HG03135 (cell line): Measurements from ENCODE around the gene PAK1.
A peak's percentile ranks its signal among the peaks of the same experiment; 100 is the strongest.

Experiments
- ATAC-seq: cut with Tn5 transposase; IDR thresholded peaks from one replicate; pipeline ENCODE4 v1.9.1; 2021; ENCODE audit warnings: mild to moderate bottlenecking, moderate library complexity; ENCODE audit not compliant: unreplicated experiment

Gene PAK1

GRCh38 chr11:77440678-77441077 lies 33.2 kb downstream of the PAK1 start:
- ATAC-seq: no peak

- peak; percentile 41 for ATAC-seq
Measured at GRCh38 chr11:77438487-77438886, 35.4 kb downstream of the PAK1 start.

- no peak for ATAC-seq
Measured at GRCh38 chr11:77436969-77437368, 36.9 kb downstream of the PAK1 start.

DNA sequence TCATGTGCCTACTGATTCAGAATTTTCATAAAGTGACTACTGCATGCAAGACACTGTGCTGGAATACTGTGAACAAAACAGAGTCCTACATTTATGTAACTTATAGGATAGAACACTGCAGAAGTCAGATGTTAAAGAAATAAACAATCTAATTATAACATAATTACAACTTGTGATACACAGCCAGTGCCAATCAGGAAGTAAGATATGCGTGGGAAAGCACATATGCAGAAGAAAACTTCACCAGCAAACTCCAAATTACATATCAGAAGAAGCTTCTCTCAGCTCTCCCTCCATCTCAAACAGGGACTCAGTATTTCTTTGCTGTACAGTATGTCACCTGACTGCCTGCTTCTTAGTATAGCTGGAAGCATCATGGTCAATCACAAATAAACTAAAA lies 37.4 kb downstream of the PAK1 start:
- no peak for ATAC-seq

GRCh38 chr11:77435972-77436371 lies 37.9 kb downstream of the PAK1 start:
- no peak for ATAC-seq

DNA sequence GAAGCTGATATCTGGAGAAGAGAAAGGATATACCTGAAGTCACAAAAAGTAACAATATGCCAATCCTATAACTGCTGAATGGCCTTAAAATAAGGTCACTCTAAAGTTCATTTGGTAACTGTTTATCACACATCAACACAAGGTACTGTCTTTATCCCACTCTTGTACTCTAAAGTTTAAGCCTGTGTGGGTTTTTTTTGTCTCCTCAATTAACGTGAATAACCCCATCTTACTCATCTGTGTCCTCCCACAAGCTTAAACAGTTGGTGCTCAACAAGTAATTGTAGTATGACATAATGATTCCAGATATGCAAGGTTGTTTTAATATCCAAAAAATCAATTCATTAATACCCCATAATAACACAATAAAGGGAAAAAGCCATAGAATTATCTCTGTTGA lies 42.1 kb downstream of the PAK1 start:
- no peak for ATAC-seq

GRCh38 chr11:77428598-77428997 lies 45.3 kb downstream of the PAK1 start:
- no peak for ATAC-seq

DNA sequence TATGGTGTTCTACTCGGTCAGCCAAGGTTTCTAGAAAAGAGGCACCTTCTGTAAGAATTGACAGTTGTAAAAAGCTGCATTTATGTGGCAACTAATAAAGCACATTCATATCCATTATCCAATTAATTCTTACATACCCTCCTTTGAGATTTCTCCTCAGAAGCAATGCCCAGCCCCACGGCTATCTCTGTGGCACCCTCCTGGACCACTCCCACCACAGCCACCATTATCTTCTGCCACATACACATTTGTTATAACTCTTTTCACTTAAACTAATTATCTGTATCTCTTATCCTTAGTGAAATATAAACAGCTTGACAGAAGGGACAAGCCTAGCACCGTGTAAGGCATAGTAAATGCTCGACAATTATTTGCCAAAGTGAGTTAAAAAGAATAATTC lies 48.5 kb downstream of the PAK1 start:
- ATAC-seq: no peak

DNA sequence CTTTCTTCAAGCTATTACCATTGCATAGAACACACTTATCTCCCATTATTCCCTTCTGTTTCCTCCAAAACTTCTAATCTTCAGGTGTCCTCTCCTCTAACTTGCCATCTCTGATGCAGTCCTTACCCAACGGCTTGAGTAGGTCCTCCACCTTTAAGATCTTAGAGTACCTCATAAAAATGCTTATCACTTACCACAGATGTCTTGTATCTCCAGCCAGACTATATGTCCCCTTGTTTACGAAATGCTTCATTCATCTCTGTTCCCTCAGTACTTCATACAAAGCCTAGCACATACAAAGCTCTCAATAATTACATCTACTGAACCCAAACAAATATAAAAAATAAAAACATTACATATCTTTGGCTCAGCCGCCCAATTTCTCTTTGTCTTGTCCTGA lies 49.2 kb downstream of the PAK1 start:
- ATAC-seq: no peak

GRCh38 chr11:77423624-77424023 lies 50.3 kb downstream of the PAK1 start:
- ATAC-seq: no peak

DNA sequence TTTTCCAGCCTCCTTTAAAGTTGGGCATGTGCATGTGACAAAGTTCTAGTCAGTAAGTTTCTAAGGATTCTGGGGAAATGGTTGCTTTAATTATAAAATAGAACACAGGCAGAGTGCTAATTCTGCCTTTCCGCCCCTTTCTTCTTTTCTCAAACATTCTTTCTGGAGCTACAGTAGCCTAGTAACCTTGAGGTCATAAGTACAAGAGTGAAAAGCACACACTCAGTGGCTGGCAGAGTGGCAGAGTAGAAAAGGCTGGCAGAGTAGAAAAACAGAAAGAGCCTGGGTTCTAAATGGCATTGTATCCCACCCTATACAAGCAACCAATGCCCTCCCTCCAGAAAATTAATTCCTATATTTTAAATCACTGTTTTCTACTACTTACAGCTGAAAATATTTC lies 51.2 kb downstream of the PAK1 start:
- no peak for ATAC-seq

GRCh38 chr11:77421041-77421723 lies 52.7 kb downstream of the PAK1 start:
- no peak for ATAC-seq

DNA sequence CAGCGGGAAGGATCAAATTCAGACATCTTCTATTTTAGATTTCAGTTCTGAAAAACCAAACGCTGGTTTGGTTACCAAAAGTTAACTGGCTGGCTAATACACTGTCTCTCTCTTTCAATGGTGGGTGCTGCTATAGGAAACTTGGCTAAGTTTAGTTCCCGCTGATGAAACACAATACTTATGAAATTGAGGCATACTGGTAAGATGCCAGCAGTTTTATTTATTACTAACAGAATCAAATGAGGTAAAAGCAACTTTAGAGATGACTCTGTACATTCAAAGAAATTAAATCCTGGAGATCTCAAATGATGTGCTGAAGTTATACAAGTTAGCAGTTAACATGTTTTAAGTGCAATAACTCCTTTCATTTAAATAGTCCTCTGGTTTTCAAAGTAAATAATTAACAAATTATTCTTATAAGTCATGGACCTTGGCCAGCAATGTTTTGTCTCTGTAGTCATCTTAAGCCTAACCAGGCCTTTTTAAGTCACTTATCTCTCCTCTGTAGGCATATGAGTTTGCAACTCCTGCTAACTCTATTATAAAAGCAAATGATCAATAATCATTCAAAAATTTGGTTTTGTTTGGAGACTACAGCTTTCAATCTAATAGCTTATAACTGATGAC lies 54.8 kb downstream of the PAK1 start:
- no peak for ATAC-seq

GRCh38 chr11:77418155-77418970 lies 55.5 kb downstream of the PAK1 start:
- no peak for ATAC-seq

DNA sequence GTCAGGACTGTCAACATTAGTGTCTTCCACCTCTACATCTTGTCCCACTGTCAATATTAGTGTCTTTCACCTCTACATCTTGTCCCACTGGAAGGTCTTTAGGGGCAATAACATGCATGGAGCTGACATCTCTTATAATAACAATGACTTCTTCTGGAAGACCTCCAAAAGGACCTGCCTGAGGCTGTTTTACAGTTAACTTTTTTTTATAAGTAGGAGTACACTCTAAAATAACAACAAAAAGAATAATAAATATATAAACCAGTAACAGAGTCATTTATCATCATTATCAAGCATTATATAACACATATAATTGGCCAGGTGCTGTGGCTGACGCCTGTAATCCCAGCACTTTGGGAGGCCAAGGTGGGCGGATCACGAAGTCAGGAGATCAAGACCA lies 57.5 kb downstream of the PAK1 start:
- no peak for ATAC-seq

DNA sequence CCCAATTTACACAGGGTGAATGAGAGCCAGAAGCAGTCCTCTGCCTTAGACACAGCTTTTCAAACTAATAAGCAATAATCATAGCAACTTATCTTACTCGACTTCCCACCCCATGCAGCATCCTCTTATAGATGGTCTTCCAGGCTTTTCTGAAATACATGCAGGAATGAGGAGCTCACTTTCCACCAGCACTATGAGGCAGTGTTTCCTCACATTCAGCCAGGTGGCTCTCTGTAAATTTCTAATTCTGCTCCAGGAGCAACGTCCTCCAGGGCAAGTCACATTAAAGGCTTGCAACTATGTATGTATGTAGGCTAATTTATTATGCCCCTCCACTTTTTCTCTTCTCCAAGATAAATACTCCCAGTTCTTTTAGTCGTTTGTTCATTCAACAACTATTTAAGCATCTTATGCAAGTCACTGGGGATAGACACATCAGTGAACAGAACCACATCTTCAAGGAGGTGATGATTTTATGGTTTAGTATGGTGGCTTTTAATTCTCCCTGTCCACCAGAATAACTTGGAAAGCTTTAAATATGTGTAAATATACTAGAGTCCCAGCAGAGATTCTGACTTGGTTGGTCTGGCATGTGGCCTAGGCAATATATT lies 59.9 kb downstream of the PAK1 start:
- ATAC-seq: no peak

GRCh38 chr11:77412814-77413213 lies 61.1 kb downstream of the PAK1 start:
- no peak for ATAC-seq

DNA sequence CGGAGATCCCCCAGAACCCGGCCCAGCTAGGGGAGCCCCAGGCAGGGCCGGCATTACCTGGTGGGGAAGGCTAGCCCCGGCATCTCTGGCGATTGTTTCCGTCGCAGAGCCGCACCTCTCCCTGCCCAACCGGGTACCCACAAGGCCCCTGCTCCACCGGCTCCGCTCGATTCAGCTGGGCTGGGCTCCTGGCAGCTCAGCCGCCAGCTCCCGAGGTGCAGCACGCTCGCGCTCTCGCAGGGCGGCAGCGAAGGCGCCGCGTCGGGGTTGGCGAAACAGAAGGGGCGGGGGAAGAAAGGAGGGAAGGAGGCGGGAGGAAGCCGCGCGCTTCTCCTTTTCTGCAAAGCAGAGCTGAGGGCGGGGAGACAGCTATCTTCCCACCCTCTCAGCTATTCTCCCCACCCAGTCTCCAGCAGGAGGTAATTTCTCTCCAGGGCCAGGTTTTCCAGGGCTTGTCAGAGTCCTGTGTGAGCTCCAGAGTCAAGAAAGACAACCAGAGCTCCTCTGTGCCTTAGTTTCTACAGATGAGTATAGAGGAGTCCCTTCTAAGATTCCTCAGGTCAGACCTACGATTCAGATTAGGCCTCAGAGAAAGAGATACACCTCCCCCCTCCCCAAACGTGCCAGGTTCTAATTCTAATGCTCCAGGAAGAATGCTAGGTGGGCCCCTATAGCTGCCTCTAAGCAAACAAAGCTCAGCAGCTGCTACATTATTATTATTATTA lies 62.0 kb downstream of the PAK1 start:
- peak; percentile 88 for ATAC-seq

- ATAC-seq: peak; percentile 36
Measured at GRCh38 chr11:77411137-77411707, 62.7 kb downstream of the PAK1 start.

DNA sequence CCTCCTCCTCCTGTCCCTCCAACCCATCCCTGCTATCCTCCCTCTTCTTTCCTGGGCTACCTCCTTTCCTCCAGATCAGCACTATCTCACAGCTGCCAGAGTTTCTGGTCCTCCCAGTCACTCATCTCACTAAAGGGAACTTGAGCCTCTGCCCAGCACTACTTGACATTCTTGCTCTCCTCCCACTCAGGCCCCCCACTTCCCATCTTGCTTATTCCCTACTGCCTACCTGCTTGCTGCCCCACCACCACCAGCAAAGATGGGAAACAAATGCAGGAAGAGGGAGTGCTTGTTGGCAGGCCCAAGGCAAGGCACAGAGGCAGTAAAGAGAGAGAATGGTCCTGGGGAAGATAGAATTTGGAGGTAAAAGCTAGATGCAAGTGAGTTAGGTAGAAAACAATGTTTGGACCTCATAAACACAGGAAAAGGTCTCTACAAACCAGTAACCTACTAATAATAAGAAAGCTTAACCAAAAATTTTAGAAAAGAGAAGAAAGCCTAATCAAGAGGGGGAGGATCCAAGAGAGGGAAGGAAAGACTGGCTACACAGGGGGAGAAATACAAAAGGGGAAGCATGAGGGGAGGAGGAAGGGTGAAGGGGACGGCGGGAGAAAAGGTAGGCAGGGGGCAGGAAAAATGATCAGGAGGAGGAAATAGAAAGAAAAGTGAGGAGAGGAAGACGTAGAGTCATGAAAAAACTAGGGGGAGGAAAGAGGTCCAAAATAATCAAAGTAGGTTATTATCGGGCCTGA lies 63.6 kb downstream of the PAK1 start:
- ATAC-seq: no peak
